Stimulated activated CD4-positive, alpha-beta T cell treated with anti-CD3 and anti-CD28 coated beads, TNF-alpha, amount 100 ng/mL, for 4 hours (primary cell): Measurements from ENCODE around the gene CAPN13.

ENCODE experiments used
- DNase-seq, 3 experiments: peaks; one replicate each; pipeline ENCODE4 v3.0.0-alpha.2; 2020; ENCODE audit warnings: low read depth in 3 of 3

The CAPN13 gene

DNA sequence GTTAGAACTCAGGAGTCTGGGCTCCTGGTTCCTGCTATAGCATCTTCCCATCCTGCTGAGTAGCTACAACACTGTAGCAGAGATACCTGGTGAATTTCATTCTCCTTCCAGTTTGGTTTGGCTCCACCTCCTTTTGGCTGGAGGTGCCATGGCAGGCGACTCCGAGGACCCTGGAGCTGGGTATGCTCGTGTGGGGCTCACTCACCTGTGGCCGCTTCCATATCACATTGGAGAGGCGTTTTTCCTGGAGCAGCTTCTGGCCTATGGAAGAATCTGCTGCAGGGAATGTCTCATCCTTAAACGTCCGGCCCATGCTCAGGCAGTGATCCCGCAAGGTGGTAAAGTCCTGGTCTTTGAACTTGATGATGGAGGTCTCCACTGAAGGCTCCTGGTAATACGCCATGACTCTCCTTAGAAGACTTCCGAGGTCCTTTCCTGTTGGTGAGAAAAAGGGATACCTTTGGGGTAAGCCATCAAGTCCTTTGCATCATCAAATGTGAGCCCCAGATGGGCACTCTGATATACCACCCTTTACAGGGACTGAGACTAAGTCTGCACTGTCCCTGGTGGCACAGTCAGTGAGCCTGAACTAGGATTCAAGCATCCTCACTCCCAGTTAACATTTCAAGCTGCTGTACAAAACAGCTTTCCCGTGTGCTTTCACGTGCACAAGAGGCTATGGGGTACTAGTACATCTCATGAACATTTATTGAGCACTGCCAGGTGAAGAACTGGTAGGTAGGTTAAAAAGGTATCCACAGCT lies 20.1 kb downstream of the CAPN13 start:
- DNase-seq = no peak

DNA sequence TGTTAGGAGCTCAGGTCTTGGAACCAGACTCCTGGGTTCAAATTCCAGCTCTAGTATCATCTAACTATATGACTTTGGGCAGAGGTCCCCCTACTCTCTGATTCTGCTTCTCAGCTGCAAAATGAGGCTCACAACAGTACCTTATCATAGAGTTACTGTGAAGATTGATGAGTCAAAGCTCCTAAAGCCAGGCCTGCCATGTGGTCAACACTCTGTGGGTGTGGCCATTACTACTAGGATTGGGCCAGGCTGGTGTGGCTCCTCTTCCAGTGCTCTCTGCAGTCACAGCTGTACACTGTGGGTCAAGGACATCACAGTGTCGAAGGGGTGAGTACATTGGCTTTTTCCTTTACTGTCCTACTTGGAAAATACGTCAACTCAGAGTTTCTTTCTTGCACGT lies 22.6 kb downstream of the CAPN13 start:
- no peak for DNase-seq

- DNase-seq = no peak
These were observed 25.2 kb downstream of the CAPN13 start for GRCh38 chr2:30781961-30782533.

GRCh38 chr2:30781451-30781850 lies 25.8 kb downstream of the CAPN13 start:
- DNase-seq = no peak

DNA sequence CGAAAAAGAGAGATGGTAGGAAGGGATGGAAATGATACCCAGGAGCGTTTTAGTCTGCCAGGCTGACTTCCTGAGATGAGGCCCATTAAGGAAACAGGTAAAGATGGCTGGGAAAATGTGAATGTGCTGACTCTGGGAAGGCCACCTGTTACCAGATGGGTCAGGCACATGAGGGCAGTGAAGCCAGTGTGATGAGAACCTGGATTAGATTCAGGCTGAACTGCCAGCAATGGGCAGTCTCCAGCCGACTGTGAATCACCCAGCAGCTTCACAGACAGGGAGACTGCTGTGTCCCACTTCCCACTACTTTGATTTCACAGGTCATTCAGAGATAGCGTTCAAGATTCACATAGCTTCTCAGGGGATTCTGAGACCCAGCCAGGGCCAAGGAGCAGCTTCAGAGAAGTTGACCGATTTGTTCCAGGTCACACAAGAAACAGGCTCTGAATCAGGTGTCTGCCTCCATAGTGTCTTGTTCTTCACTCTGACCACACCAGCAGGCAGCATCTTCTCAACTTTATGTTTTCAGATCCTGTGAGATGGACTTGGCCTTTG lies 26.4 kb downstream of the CAPN13 start:
- DNase-seq = no peak

GRCh38 chr2:30778611-30779010 lies 28.6 kb downstream of the CAPN13 start:
- DNase-seq = no peak

DNA sequence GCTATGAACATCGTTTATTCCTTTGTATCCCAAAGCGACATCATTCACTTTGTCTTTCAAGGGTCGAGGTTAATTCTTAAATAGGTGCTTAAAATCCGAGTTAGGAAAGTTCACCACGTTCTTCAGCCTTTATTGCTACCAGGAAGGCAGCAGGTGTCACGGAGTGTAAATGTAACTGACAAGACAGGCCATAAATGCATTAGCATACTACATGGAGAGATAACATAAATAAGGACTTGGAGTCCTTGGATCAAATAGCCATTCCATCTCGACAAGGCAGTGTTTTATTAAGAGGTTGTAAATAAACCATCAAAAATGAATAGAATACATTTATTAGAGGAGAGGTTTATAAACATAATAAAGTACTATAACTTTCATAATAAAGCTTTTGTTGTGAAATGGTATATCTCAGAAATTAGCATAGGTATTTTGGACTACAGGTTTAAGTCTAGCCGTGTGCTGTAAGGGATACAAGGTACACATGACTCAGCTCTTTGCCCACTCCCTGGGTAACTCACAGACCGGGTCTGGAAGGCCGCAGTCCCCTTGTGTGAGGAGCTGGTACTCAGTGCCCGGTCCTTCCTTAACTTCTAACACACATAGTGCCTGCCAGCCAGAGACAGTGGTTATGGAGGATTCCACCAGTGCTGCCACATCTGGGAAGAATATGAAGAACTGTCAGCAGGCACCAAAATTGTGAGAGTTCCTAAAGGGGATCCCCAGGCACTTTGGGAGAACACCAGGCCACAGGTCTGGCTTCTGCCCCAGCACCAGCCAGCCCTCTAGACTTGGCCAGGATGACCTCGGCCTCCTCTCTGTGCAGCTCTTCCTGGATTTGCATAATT lies 29.4 kb downstream of the CAPN13 start:
- DNase-seq = no peak

DNA sequence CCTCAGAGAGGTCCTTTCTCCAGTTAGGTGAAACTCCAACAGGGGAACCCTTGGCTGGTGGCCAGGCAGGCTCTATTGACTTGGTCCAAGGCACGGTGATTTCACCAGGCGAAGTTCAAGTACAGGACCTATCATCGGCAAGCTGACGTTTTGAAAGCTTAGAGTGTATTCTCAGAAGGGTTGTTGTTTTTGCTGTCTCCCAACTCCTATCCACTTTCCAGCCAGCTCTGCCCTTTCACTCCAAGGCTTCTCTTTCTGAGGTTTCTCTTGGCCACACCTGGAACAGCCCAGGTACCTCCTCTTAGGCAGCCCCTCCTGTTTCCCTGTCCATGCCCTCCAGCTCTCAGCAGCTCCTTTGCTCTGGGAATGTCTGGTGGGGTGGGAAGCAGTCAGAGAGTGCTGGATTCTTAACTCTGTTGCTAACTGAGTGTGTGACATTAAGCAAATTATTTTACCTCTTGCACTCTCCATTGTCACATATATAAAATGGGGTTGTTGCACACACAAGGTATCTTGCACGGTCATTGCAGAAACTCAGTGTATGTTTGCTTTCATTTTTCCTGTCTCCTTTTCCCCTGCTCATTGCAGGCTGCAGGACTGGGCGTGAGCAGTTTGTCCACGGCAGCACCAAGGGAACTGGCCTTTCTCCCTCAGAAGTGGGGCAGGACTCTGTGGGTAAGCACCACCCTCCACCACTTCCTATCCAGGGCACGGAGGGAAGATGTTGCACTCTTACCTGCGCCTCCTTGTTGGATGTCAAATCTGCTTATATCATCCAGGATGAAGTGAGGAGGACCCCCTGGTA lies 30.2 kb downstream of the CAPN13 start:
- no peak for DNase-seq

DNA sequence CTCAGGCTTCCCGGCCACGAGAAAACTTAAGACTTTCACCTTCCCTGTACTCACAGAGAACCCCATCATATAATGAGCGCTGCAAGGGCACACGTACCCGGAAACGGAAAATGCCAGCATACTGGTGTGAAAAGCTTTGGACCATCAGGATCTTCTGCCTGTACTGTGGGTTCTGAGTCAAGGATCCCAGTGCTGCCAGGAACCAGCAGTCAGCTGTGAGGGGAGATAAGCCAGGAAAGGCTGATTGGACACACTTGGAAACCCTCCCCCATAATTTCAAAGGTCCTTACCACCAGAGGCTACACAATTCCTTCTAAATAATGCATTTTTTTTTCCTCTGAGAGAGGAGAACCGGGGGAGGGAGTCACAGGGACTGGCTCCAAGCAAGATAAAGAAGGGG lies 31.4 kb downstream of the CAPN13 start:
- no peak for DNase-seq

DNA sequence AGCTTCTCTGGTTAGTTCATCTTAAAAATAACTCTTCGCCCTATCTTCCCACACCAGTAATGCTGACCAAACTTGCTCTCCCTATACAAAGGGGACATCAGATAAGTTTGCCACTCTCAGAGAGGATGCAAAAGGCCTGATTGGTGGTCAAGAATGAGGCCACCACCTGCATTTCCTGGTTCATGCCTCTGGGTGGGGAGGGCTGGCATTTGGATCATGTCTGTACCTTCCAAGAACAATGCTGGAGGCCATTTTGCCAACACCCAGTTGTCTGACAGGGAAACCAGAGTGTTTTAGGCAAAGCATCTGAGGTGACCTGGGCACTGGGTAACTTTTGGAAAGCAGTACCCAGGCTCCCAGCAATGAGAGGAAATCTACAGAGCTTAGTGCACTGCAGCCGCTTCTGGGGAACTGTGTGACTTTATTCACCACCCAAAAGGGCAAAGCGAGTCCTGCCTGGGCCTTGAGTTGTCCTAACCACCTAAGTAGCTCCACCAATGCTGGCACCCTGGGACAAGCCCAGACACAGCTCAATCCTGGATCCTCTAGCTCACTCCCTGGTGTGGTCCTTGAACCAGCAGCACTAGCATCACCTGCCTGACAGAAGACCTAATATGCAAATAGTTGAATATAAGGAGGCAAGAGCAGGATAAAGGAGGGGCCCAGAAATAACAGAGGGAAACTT lies 35.1 kb downstream of the CAPN13 start:
- no peak for DNase-seq

GRCh38 chr2:30770816-30771576 lies 36.2 kb downstream of the CAPN13 start:
- no peak for DNase-seq

GRCh38 chr2:30769891-30770462 lies 37.3 kb downstream of the CAPN13 start:
- no peak for DNase-seq

DNA sequence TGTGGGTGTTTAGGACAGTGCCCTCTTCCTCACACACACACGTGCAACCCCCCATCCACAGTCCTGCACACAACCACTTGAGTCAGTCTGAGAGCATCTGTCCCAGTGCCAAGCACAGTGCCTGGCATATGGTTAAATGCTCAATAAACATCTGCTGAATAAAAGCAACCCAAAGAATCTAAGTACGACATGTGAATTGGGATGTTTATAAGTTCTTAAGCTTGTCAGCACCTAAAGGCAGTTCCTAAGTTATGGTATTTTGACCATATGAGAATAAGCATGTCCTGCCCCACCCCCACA lies 37.8 kb downstream of the CAPN13 start:
- DNase-seq = no peak

GRCh38 chr2:30768708-30769480 lies 38.4 kb downstream of the CAPN13 start:
- no peak for DNase-seq

DNA sequence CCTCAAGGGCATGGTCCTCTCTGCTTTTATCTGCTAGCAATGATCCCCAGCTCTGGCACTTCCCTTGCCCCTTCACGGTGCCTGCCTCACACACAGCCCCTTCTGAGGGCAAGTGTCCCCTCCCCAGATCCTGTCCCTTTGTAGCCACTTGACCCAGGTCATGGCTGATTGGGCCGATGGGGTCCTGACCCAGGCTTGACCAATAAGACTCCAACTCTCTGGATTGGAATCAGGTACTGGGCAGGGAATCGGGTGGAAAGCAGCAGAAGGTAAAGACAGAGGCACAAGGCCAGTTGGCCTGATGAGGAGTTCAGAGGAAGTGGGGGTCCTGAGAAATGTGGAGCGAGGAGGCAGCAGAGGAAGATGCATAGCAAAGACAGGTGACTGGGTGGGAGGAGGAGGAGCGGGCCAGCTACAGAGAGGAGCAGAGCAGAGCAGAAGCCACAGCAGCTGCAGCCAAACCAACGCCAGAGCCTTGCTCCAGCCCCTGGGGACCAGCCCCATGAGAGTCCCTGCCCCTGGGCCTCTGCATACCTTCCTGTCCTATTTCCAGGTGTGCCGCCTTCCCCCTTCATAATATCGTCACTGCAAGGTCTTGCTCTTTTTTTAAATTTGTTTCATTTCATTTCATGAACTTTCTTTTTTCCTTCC lies 39.1 kb downstream of the CAPN13 start:
- no peak for DNase-seq

DNA sequence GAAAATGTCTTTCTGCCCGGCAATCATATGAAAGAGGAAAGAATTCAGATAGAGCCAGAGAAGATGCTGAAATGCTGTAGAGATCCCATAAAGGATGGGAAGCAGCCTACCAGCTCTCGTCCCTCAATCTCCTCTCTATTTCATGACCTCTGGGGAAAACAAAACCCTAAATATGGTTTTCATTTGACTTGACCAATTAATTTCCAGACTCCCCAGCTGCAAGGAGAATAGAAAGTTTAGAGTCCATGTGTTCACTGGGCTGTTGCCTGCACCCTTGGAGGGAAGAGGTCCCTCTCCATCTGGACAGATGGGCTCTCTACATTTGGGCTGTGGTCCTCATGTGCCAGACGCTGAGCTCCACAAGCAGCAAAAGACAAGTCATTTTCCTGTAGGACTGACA lies 40.6 kb downstream of the CAPN13 start:
- DNase-seq = no peak

GRCh38 chr2:30765876-30766470 lies 41.3 kb downstream of the CAPN13 start:
- DNase-seq = no peak

GRCh38 chr2:30765191-30765590 lies 42.1 kb downstream of the CAPN13 start:
- DNase-seq = no peak
